Pulmonary artery endothelial cell (primary cell): ENCODE data around the gene ADGRG6. TPM values are rescaled to one million over a fixed set of nuclear protein-coding genes. Genes with fewer than 3 reads are reported as not detected.
"Not testable (repeated sequence)": the region's sequence is repeated elsewhere in the genome, so short reads cannot be mapped to it uniquely, and the experiment has no call there.

Source experiments
- DNase-seq: peaks from one replicate; pipeline ENCODE4 v3.0.0-alpha.2; 2011; ENCODE audit warnings: low read depth, low spot score
- total RNA-seq: library from RNA; depleted of rRNA; stranded (reverse); fragments of >200 nt; gene quantifications from 2 replicates; pipeline ENCODE4 v1.2.3, GENCODE V29; 2014

The ADGRG6 gene
- total RNA-seq: 10.0 and 14.5 TPM in 2 replicates

DNA sequence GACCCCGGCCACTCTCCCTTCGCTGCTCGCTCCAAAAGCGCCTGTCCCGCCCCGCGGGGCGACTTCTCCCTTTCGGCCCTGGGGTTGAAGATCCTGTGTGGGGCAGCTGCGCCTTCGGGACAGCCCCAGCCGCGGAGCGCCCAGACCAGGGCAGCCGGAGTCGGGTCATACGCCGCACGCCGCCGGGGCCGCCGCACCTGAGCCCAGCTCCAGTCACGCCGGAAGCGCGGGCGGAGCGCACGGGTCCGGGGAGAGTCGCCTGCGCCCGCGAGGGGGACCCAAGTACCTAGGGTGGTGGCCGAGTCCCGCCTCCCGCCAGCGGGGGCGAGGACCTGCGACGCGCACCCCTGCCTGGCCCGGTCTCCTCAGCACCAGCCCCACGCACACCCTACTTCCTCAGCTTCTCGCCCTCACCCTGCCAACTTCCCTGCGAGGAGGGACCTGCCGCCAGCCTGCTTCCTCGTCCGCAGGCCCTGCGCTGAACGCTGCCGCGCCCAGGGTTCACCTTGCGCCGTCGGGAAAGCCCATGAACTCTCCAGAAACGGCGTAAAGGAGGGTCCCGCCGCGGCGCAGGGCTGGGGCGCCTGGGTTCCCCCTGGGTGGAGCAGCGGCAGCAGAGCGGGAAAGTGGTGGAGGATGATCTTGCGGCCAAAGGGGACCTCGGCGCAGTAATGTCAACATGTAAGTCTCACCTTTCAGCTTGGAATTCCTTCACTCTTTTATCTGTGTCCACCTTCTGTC is at the start of gene ADGRG6:
ADGRG6 (plus strand) TSS at position 357 of the 741 bp plus-strand sequence; CDS start at position 680, 323 bp downstream.
- DNase-seq: no peak

GRCh38 chr6:142254513-142254912 is 47.3 kb upstream of the ADGRG6 start:
- DNase-seq: no peak

GRCh38 chr6:142255785-142256184 is 46.0 kb upstream of the ADGRG6 start:
- no peak for DNase-seq

DNA sequence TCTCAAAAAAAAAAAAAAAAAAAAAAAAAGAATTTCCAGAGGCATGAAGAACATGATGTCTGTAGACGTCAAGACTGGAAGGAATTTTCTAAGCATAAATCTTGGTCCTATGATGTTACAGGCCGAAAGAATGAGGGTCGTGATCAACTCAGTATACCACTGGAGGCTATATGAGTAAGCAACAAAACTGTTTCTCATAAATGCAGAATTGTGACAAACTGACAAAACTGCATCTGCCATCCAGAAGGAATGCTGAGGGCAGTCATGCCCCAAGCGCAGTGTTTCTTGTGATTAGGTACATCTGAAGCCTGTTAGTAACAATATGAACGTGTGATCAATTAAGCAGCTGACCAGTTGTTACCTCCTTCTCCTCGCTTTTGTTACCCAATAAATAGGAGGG is 43.5 kb upstream of the ADGRG6 start:
- no peak for DNase-seq

DNA sequence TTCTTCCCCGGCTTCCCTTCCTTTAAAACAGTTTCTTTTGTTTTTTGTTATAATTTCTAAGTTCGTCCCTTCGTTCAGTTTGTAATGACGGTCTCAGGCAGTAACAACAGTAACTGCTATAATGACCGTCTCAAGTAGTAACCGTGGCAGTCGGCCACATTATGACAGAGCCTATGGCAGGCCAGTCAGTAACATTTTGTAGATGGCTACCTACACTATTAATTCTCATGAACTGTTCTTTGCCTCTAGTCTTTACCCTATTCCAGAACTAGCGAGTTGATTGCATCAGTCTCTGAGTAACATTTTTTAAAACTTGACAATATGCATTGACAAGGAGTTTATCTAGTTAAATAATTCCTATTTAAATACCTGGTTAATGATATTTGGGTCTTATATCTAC is 43.0 kb upstream of the ADGRG6 start:
- no peak for DNase-seq

GRCh38 chr6:142260748-142261147 is 41.1 kb upstream of the ADGRG6 start:
- DNase-seq: no peak

DNA sequence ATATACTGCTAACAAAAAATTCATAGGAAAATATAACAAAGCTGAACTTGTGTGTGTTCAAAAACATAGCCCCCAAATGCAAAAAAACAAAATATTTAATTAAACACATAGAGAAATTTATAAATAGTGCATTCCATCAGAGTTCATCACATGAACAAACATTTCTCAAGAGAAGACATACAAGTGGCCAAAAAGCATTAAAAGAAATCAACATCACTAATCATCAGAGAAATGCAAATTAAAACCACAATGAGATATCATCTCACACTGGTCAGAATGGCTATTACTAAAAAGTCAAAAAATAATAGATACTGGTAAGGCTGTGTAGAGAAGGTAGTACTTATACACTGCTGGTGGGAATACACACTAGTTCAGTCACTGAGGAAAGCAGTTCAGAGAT is 39.6 kb upstream of the ADGRG6 start:
- no peak for DNase-seq

DNA sequence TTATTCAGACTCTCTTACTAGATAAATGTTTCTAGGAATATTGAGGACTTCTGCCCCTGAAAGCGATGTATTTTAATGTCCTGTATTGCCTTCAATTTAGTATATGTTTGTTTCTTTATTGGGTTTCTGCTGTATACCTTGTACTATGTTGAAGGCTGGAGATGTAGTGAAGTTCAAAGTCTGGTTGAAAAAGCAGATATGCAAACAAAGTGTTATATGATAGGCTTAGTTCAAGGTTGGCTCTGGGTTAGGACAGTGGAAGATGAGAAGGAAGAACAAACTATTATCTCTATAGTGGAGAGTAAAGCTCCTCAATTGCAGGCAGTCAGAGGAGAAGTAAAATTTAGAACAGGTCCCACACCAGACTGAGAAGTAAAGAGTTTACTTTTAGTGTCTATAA is 36.3 kb upstream of the ADGRG6 start:
- no peak for DNase-seq

DNA sequence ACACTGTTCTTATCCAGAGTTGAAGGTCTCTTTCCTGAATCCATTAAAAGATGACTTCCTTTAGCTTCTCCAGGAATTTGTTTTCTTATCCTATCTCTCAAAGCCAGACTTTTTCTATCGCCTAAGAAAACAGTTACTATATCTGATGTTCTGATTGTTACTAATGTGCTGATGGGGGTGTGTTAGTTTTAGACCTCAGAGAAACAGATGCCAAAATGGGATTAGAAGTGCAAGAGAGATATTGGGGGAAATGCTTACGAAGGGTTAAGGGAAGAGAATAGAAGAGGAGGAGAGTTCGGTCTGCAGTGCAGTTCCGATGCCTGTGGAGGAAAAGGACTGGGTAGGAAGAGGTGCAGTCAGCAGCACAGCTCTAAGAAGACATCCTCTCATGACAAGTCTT is 35.7 kb upstream of the ADGRG6 start:
- no peak for DNase-seq

- DNase-seq: no peak
These were observed 30.3 kb upstream of the ADGRG6 start for GRCh38 chr6:142271476-142271875.

- no peak for DNase-seq
These were observed 27.2 kb upstream of the ADGRG6 start for GRCh38 chr6:142274656-142275055.

GRCh38 chr6:142275236-142276006 is 26.4 kb upstream of the ADGRG6 start:
- no peak for DNase-seq

DNA sequence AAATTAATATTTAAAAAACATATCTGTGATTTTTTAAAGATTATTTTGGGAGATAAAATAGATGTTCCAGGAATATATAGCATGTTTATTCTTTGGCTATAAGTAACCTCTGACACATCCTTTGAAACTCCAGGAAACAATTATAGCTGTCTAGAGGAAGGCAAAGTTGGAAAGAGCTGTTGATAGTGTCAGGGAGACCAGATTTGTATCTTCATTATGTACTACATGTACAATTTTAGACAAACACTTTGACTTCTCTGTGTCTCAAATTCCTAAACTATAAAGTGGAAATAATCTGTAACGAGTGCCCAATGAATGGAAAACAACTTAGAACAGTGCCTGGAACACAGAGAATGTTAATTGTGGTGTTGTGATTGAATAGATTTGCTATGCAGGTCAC is 25.6 kb upstream of the ADGRG6 start:
- no peak for DNase-seq

GRCh38 chr6:142279350-142280180 is 22.2 kb upstream of the ADGRG6 start:
- DNase-seq: no peak

DNA sequence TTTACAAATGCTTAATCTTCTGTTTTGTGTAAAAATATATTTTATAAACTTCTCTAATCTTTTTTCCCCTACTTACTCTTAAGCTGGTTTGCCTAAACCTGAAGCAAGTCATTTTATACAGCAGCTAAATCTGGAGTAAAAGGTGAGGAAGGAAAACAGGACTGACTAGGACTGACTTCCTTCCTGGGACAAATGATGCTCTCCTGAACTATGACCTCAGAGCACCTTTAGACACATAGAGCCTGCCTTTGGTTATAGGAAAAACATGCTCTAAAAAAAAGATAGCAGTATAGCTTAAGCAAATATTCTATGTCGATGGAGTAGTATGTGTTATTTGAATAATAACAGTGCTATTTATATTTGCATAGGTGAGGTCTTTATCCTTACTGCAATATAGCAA is 21.5 kb upstream of the ADGRG6 start:
- no peak for DNase-seq

DNA sequence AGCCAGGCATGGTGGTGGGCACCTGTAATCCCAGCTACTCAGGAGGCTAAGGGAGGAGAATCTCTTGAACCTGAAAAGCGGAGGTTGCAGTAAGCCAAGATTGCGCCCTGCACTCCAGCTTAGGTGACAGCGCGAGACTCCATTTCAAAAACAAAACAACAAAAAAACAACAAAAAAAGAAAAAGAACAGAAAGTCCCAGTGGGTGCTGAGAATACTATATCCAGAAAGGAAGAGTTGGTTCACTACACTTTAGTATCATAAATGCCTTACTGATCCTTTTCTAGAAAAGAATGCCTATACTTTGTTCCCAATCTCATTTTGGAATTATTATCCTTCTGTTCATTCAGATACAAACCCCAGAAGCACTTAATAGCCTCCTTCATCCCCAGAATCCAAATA is 20.9 kb upstream of the ADGRG6 start:
- no peak for DNase-seq

GRCh38 chr6:142283138-142283537 is 18.7 kb upstream of the ADGRG6 start:
- not testable (repeated sequence) for DNase-seq

- DNase-seq: no peak
These were observed 17.4 kb upstream of the ADGRG6 start for GRCh38 chr6:142284419-142284818.

DNA sequence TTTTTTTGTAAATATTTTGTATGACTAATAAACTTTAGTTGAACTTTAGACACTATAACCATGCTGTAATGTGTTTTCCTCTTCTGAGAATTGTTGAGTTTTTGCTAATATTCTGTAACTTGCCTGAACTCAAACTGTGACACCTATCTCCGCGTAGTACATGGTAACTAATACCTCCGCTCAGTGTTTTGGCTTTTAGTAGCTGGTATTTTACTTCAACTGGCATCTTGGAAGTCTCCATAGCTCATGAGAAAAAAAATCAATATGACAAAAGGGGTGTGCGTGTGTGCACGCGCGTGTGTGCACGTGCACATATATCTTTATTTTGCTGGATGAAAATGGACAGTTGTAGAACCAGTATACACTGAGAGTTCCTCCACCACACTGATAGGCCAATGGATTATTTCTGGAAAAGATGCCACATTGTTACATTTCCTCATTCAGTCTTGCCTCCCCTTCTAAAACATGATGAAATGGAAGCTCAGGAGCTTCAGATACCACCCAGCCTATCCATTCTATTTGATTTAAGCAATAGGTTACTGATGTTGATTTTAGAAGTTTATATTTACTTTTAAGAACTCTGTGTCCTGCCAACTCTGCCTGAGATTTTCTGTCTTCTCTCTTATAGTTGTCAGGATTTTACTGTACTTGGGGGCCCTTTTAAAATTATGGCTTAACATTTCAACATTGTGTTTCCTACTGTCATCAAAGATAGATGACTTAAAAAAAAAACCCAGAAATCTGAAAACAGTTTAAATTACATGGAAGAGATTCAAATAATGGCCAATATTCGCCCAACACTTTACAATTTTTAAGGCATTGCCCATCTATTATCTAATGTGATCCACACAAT is 16.3 kb upstream of the ADGRG6 start:
- DNase-seq: no peak

DNA sequence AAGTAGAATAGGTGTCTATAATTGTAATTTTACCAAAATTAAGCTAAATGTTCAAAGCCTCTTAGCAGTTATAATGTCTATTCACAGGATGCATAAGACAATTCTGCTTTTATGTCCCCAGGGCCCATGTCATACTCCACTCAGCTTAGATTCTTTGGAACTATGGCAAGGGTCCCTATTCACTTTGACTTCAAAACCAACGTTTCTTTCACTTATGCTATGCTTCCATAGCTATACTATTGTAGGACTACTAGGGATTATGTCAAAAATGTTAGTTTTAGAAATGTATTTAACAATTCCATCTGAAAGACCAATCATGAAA is 15.8 kb upstream of the ADGRG6 start:
- no peak for DNase-seq

- no peak for DNase-seq
These were observed 12.1 kb upstream of the ADGRG6 start for GRCh38 chr6:142289687-142290086.
